NT2/D1 (cell line): ENCODE data around the gene ATP9A.

Experiments
- DNase-seq: peaks from one replicate; pipeline ENCODE4 v3.0.0-alpha.2; 2011; ENCODE audit warnings: low read depth, low spot score
- H3K27me3 ChIP-seq: 2 replicates; pipeline ENCODE4 v1.6.0; 2011; ENCODE audit warnings: mild to moderate bottlenecking; ENCODE audit not compliant: insufficient read length, insufficient read depth
- H3K36me3 ChIP-seq: 2 replicates; pipeline ENCODE4 v1.6.1; 2011; ENCODE audit warnings: mild to moderate bottlenecking, low read length, mixed read lengths; ENCODE audit not compliant: insufficient read depth, insufficient read length
- H3K4me1 ChIP-seq: 2 replicates; pipeline ENCODE4 v1.5.1; 2011; ENCODE audit not compliant: insufficient read depth, insufficient read length
- H3K4me3 ChIP-seq: 2 replicates; pipeline ENCODE4 v1.5.1; 2011; ENCODE audit warnings: low read depth; ENCODE audit not compliant: insufficient read length
- H3K9ac ChIP-seq: 2 replicates; pipeline ENCODE4 v1.6.0; 2011; ENCODE audit warnings: low read depth; ENCODE audit not compliant: insufficient read length
- H3K9me3 ChIP-seq: 2 replicates; pipeline ENCODE4 v1.5.1; 2011; ENCODE audit warnings: mild to moderate bottlenecking, low read length; ENCODE audit not compliant: insufficient read depth
- SUZ12 ChIP-seq: IDR thresholded peaks from 2 replicates; pipeline ENCODE4 v1.6.1; 2011; ENCODE audit not compliant: insufficient read length, insufficient read depth; ENCODE audit errors: extremely low read depth
- YY1 ChIP-seq: IDR thresholded peaks from 2 replicates; pipeline ENCODE4 v1.6.1; 2011; ENCODE audit not compliant: insufficient read length, insufficient read depth
- ZNF274 ChIP-seq: IDR thresholded peaks from 2 replicates; pipeline ENCODE4 v1.6.1; 2011; ENCODE audit warnings: mild to moderate bottlenecking, low read depth, low read length

ATP9A gene

GRCh38 chr20:51614687-51615086, 153.5 kb downstream of the ATP9A start:
- Histone ChIP-seq H3K4me1 (no peaks in the 10 kb centered on the region), H3K27me3 (no peaks in the 10 kb centered on the region), H3K4me3 (no peak overlapping the region), H3K36me3 (no peaks in the 10 kb centered on the region), H3K9me3 (no peaks in the 10 kb centered on the region), H3K9ac (no peak overlapping the region)
- no peak for TF ChIP-seq YY1
- TF ChIP-seq SUZ12: no peak
- no peak for TF ChIP-seq ZNF274
- DNase-seq: no peak

- no peak for TF ChIP-seq SUZ12
- no peak for TF ChIP-seq YY1
- TF ChIP-seq ZNF274: no peak
- peaks cover 2% of the 10 kb centered on the region for H3K4me1 ChIP-seq
- no peak overlapping the region for H3K4me3 ChIP-seq
Observed at GRCh38 chr20:51613580-51613979, 154.6 kb downstream of the ATP9A start.

GRCh38 chr20:51612896-51613295, 155.3 kb downstream of the ATP9A start:
- Histone ChIP-seq H3K36me3 (no peaks in the 10 kb centered on the region), H3K9ac (no peak overlapping the region), H3K27me3 (no peaks in the 10 kb centered on the region), H3K9me3 (no peaks in the 10 kb centered on the region), H3K4me3 (no peak overlapping the region), H3K4me1 (peaks cover 2% of the 10 kb centered on the region)
- no peak for DNase-seq
- TF ChIP-seq YY1: no peak
- no peak for TF ChIP-seq SUZ12
- no peak for TF ChIP-seq ZNF274

More at GRCh38 chr20:51613580-51613979, 154.6 kb downstream of the ATP9A start:
- no peaks in the 10 kb centered on the region for H3K27me3 ChIP-seq
- no peak for DNase-seq
- H3K9ac ChIP-seq: no peak overlapping the region
- no peaks in the 10 kb centered on the region for H3K9me3 ChIP-seq
- H3K36me3 ChIP-seq: no peaks in the 10 kb centered on the region

GRCh38 chr20:51611625-51611890, 156.6 kb downstream of the ATP9A start:
- TF ChIP-seq YY1 (no peak), ZNF274 (no peak), SUZ12 (no peak)
- Histone ChIP-seq H3K4me3 (no peak overlapping the region), H3K9me3 (no peaks in the 10 kb centered on the region), H3K4me1 (peaks cover 2% of the 10 kb centered on the region), H3K9ac (no peak overlapping the region), H3K27me3 (no peaks in the 10 kb centered on the region), H3K36me3 (no peaks in the 10 kb centered on the region)
- DNase-seq: no peak

GRCh38 chr20:51610761-51611624, 157.2 kb downstream of the ATP9A start:
- Histone ChIP-seq H3K4me3 (no peak overlapping the region), H3K36me3 (no peaks in the 10 kb centered on the region), H3K9me3 (no peaks in the 10 kb centered on the region), H3K27me3 (no peaks in the 10 kb centered on the region), H3K4me1 (peaks cover 2% of the 10 kb centered on the region), H3K9ac (no peak overlapping the region)
- no peak for DNase-seq
- TF ChIP-seq SUZ12: no peak
- no peak for TF ChIP-seq ZNF274
- no peak for TF ChIP-seq YY1

GRCh38 chr20:51610111-51610510, 158.1 kb downstream of the ATP9A start:
- Histone ChIP-seq H3K4me3 (no peak overlapping the region), H3K9ac (no peak overlapping the region), H3K9me3 (no peaks in the 10 kb centered on the region), H3K36me3 (no peaks in the 10 kb centered on the region), H3K4me1 (peaks cover 2% of the 10 kb centered on the region), H3K27me3 (no peaks in the 10 kb centered on the region)
- no peak for DNase-seq
- TF ChIP-seq ZNF274: no peak
- TF ChIP-seq YY1: no peak
- TF ChIP-seq SUZ12: no peak

- Histone ChIP-seq H3K27me3 (no peaks in the 10 kb centered on the region), H3K36me3 (no peaks in the 10 kb centered on the region), H3K9me3 (no peaks in the 10 kb centered on the region), H3K4me3 (no peak overlapping the region), H3K4me1 (peaks cover 2% of the 10 kb centered on the region), H3K9ac (no peak overlapping the region)
- TF ChIP-seq SUZ12 (no peak), ZNF274 (no peak), YY1 (no peak)
- no peak for DNase-seq
Observed at GRCh38 chr20:51609251-51609650, 158.9 kb downstream of the ATP9A start.
